PFSK-1 (cell line): ENCODE data around the gene TMEM52B.

Experiments
- POLR2AphosphoS5 ChIP-seq: IDR thresholded peaks from 2 replicates; pipeline ENCODE4 v1.6.1; 2012; ENCODE audit warnings: low read depth, mild to moderate bottlenecking, control low read depth, low read length, moderate library complexity
- REST ChIP-seq, 2 experiments: IDR thresholded peaks; 2 replicates each; pipeline versions ENCODE4 v1.6.1 to v1.8.0; 2011 to 2012; ENCODE audit warnings: low read depth in 2 of 2, low read length in 2 of 2, control low read depth in 1 of 2, inconsistent platforms in 1 of 2, mild to moderate bottlenecking in 1 of 2, moderate library complexity in 1 of 2; ENCODE audit not compliant: insufficient read depth in 1 of 2
- SIN3A ChIP-seq: IDR thresholded peaks from 2 replicates; pipeline ENCODE4 v1.6.1; 2012; ENCODE audit warnings: mild to moderate bottlenecking, low read length, moderate library complexity, borderline replicate concordance; ENCODE audit not compliant: insufficient read depth

- TF ChIP-seq SIN3A, result no peak
- no peak for TF ChIP-seq POLR2AphosphoS5
- no peak for TF ChIP-seq REST (IDR thresholded peaks at IDR 0.05; ENCODE audit: insufficient read depth in 1 of 2, low read depth in 2 of 2, low read length in 2 of 2)
These were observed 47.9 kb downstream of the TMEM52B start for GRCh38 chr12:10226731-10227130.
